ENCODE data around the gene SLC2A13. TPM values are rescaled to one million over a fixed set of nuclear protein-coding genes. Genes with fewer than 3 reads are reported as not detected.
A peak's percentile ranks its signal among the peaks of the same experiment; 100 is the strongest.

SLC2A13 gene
- total and polyA plus RNA-seq, 8 donors: 2.7 to 10.7 (median 6.8) TPM

DNA sequence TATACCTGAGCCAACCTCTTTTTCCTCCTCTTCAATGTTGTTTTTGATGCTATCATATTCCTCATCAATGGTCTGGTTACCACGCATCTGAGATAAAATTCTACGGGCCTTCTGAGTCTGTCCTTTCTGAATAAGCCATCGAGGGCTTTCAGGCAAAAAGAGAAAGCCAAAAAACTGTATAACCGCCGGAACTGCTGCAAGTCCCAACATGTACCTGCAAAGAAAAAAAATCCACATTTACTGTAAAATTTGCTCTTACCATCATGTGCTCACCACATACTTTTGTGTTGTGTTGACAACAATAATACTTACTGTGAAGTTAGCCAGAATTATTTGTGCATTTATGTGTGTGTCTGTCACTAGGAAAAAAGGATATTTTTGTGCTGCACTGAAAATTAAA, 77.6 kb downstream of the SLC2A13 start:
- Histone ChIP-seq H3K4me1 (peaks cover 0 to 15% (median 9%) of the 10 kb centered on the region in 3 donors), H3K4me3 (no peak overlapping the region), H3K27me3 (no peaks in the 10 kb centered on the region), H3K9me3 (no peaks in the 10 kb centered on the region), H3K36me3 (no peaks in the 10 kb centered on the region), H3K27ac (no peak overlapping the region)
- 96% methylated on average over 5 of the region's 5 CpGs for WGBS, 2 donors
- FAIRE-seq (no peak), ATAC-seq (no peak), DNase-seq (no peak)
- intact Hi-C loops (cut with DNase I): no loop called here
- TF ChIP-seq, protein P1, sequence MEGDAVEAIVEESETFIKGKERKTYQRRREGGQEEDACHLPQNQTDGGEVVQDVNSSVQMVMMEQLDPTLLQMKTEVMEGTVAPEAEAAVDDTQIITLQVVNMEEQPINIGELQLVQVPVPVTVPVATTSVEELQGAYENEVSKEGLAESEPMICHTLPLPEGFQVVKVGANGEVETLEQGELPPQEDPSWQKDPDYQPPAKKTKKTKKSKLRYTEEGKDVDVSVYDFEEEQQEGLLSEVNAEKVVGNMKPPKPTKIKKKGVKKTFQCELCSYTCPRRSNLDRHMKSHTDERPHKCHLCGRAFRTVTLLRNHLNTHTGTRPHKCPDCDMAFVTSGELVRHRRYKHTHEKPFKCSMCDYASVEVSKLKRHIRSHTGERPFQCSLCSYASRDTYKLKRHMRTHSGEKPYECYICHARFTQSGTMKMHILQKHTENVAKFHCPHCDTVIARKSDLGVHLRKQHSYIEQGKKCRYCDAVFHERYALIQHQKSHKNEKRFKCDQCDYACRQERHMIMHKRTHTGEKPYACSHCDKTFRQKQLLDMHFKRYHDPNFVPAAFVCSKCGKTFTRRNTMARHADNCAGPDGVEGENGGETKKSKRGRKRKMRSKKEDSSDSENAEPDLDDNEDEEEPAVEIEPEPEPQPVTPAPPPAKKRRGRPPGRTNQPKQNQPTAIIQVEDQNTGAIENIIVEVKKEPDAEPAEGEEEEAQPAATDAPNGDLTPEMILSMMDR (IDR thresholded peaks at IDR 0.05): no peak

- FAIRE-seq (no peak), ATAC-seq (no peak)
- intact Hi-C loops (cut with DNase I): no loop called here
Observed at GRCh38 chr12:40022850-40023249, 83.0 kb downstream of the SLC2A13 start.

GRCh38 chr12:40020261-40020691, 85.6 kb downstream of the SLC2A13 start:
- intact Hi-C loops (cut with DNase I): no loop called here
- ATAC-seq (no peak), DNase-seq (no peak), FAIRE-seq (no peak)
- H3K27me3 ChIP-seq: no peaks in the 10 kb centered on the region
- no peaks in the 10 kb centered on the region for H3K9me3 ChIP-seq
- H3K4me1 ChIP-seq: no peaks in the 10 kb centered on the region
- no peaks in the 10 kb centered on the region for H3K36me3 ChIP-seq
- WGBS, 2 donors: 92 to 94% methylated on average over 4 of the region's 4 CpGs
- no peak overlapping the region for H3K27ac ChIP-seq
- TF ChIP-seq, protein P1 (IDR thresholded peaks at IDR 0.05): no peak
- H3K4me3 ChIP-seq: no peak overlapping the region

More at GRCh38 chr12:40022850-40023249, 83.0 kb downstream of the SLC2A13 start:
- TF ChIP-seq, protein P1 (IDR thresholded peaks at IDR 0.05): no peak
- DNase-seq: no peak
- Histone ChIP-seq H3K9me3 (no peaks in the 10 kb centered on the region), H3K4me3 (no peak overlapping the region), H3K4me1 (no peaks in the 10 kb centered on the region), H3K36me3 (no peaks in the 10 kb centered on the region), H3K27ac (no peak overlapping the region), H3K27me3 (no peaks in the 10 kb centered on the region)

DNA sequence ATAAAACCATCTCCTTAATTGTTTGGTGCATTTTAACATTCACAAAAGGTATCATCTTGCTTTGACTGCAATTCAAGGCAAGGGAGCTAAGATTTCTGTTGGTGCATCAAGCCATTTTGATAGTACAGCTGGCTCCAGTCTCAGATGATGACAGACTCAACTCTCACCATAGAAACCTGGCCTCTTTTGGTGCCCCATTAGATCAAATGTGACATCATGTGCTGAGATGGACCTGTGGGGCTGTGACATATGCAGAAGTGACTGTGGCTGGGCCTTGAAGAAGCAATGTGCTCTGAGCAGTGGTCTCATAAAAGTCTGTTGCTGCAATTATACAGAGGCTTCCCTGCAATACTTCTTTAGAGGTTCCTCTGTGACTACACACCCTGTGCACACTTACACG, 88.4 kb downstream of the SLC2A13 start:
- H3K36me3 ChIP-seq: no peaks in the 10 kb centered on the region
- no peaks in the 10 kb centered on the region for H3K9me3 ChIP-seq
- H3K27me3 ChIP-seq: no peaks in the 10 kb centered on the region
- DNase-seq (no peak), ATAC-seq (peak in 1 of 4 donors; percentile 11), FAIRE-seq (no peak)
- WGBS, 2 donors: 83 to 86% methylated on average over 1 of the region's 1 CpG
- intact Hi-C loops (cut with DNase I): loop anchor here in 1 of 3 donors (10.0 kb wide), 1 partner anchor 87 kb away; the partner anchor contains the start of gene SLC2A13
- no peaks in the 10 kb centered on the region for H3K4me1 ChIP-seq
- TF ChIP-seq, protein P1 (IDR thresholded peaks at IDR 0.05): no peak
- no peak overlapping the region for H3K4me3 ChIP-seq
- H3K27ac ChIP-seq: no peak overlapping the region

DNA sequence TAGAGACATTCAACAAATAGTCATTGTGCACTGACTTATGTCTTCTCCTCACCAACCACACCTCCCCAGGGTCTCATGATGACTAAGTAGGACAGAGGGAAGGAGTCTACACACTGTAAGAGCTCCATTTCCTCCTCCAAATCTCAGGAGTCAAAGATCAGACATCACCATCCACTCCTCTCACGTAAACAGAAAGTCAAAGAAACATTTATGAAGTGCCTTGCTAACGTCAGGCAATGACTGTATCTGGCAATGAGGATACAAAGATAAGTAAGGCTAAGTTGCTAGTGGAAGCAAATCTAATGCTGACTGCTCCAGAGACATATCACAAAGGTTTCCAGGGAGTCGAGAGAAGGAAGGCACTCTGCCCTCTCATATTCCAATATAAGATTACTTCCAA, 88.9 kb downstream of the SLC2A13 start:
- no peak overlapping the region for H3K27ac ChIP-seq
- DNase-seq: no peak
- intact Hi-C loops (cut with DNase I): loop anchor here in 1 of 3 donors (10.0 kb wide), 1 partner anchor 88 kb away; the partner anchor contains the start of gene SLC2A13

More for the DNA sequence above, 88.9 kb downstream of the SLC2A13 start:
- WGBS, 2 donors: 87 to 90% methylated on average over 3 of the region's 3 CpGs
- Histone ChIP-seq H3K9me3 (no peaks in the 10 kb centered on the region), H3K27me3 (no peaks in the 10 kb centered on the region), H3K4me3 (no peak overlapping the region), H3K4me1 (no peaks in the 10 kb centered on the region), H3K36me3 (no peaks in the 10 kb centered on the region)
- ATAC-seq: peak in 2 of 4 donors; percentile 32 to 43
- TF ChIP-seq, protein P1 (IDR thresholded peaks at IDR 0.05): no peak
- peak; percentile 60 for FAIRE-seq

Data from pancreas (tissue), 10 donors.